Endothelial cell of umbilical vein (primary cell): Measurements from ENCODE around the gene MYL5. TPM values are rescaled to one million over a fixed set of nuclear protein-coding genes. Genes with fewer than 3 reads are reported as not detected.

ENCODE experiments used
- BruUV-seq: library from RNA; stranded (reverse); fragments of 400-500 nt; replicated peaks from 2 replicates; lab custom pipeline; 2021; lab: Mats Ljungman, UMichigan
- CTCF ChIA-PET: fragments of 300-600, 350-600 bp; sonication (Branson Sonifier 250); formaldehyde crosslinking; loops from one replicate; lab custom pipeline; 2021; ENCODE audit warnings: antibody characterized with exemption, inconsistent platforms; lab: Charles Lee
- POLR2A ChIA-PET: fragments of 300-600, 350-600 bp; sonication (Branson Sonifier 250); formaldehyde crosslinking; loops from one replicate; lab custom pipeline; 2021; ENCODE audit warnings: antibody characterized with exemption, inconsistent platforms; lab: Charles Lee
- DNase-seq: peaks from one replicate; pipeline ENCODE4 v3.0.0-alpha.2; 2011; ENCODE audit warnings: low read depth, low spot score
- FAIRE-seq: peaks from 2 replicates; lab custom pipeline; 2011; peaks lifted over from hg19 to GRCh38; lab: Jason Lieb, UNC
- H2AFZ ChIP-seq: 2 replicates; pipeline ENCODE4 v1.6.0; 2012; ENCODE audit warnings: low read depth, low read length, control low read depth, inconsistent platforms
- H3K27ac ChIP-seq: 2 replicates; pipeline ENCODE4 v1.5.1; 2011; ENCODE audit warnings: low read depth, mild to moderate bottlenecking, control low read depth, low read length, moderate library complexity; ENCODE audit not compliant: insufficient read depth
- H3K27me3 ChIP-seq, 2 experiments: 2 replicates each; pipeline versions ENCODE4 v1.6.0 to v1.6.1; 2011; ENCODE audit warnings: low read length in 2 of 2, mixed read lengths in 1 of 2; ENCODE audit not compliant: control insufficient read depth in 2 of 2, insufficient read depth in 2 of 2
- H3K36me3 ChIP-seq, 2 experiments: 2 replicates in 1 of 2; 3 replicates in 1 of 2; pipeline ENCODE4 v1.5.1; 2011; ENCODE audit warnings: low read length in 2 of 2, mild to moderate bottlenecking in 1 of 2, moderate library complexity in 1 of 2; ENCODE audit not compliant: control insufficient read depth in 2 of 2, insufficient read depth in 2 of 2; ENCODE audit errors: extremely low read depth in 1 of 2
- H3K4me1 ChIP-seq: 3 replicates; pipeline ENCODE4 v1.5.1; 2011; ENCODE audit warnings: mild to moderate bottlenecking, low read length; ENCODE audit not compliant: control insufficient read depth, insufficient read depth; ENCODE audit errors: extremely low read depth
- H3K4me2 ChIP-seq: 2 replicates; pipeline ENCODE4 v1.6.1; 2011; ENCODE audit warnings: low read length, control low read depth, mixed read lengths; ENCODE audit not compliant: insufficient read depth
- H3K4me3 ChIP-seq, 3 experiments: fragments of 200-600 bp in 1 of 3; sonication (generic), shearing (Covaris generic) in 1 of 3; replicated peaks in 1 of 3; 2 replicates each; pipeline ENCODE4 v1.5.1; 2011 to 2016; ENCODE audit warnings: control low read depth in 3 of 3, low read length in 3 of 3, mild to moderate bottlenecking in 2 of 3, inconsistent platforms in 1 of 3, low read depth in 1 of 3, moderate library complexity in 1 of 3; ENCODE audit not compliant: insufficient read depth in 1 of 3
- H3K79me2 ChIP-seq: 2 replicates; pipeline ENCODE4 v1.6.0; 2012; ENCODE audit warnings: low read length, inconsistent platforms; ENCODE audit not compliant: control insufficient read depth, insufficient read depth
- H3K9ac ChIP-seq: replicated peaks from 2 replicates; pipeline ENCODE3; 2011; ENCODE audit warnings: low read length, control low read depth; ENCODE audit not compliant: insufficient read depth; ENCODE audit errors: extremely low read depth
- H3K9me1 ChIP-seq: replicated peaks from 3 replicates; pipeline ENCODE4 v1.6.0; 2011; ENCODE audit warnings: mild to moderate bottlenecking, low read length; ENCODE audit not compliant: control insufficient read depth, insufficient read depth; ENCODE audit errors: extremely low read depth
- H3K9me3 ChIP-seq: replicated peaks from 2 replicates; pipeline ENCODE4 v1.5.1; 2012; ENCODE audit warnings: low read length, inconsistent platforms; ENCODE audit not compliant: control insufficient read depth, insufficient read depth
- H4K20me1 ChIP-seq: replicated peaks from 2 replicates; pipeline ENCODE3; 2011; ENCODE audit warnings: mild to moderate bottlenecking, low read length; ENCODE audit not compliant: control insufficient read depth, insufficient read depth; ENCODE audit errors: extremely low read depth
- EZH2 ChIP-seq: IDR thresholded peaks from 2 replicates; pipeline ENCODE4 v1.6.1; 2012; ENCODE audit warnings: borderline replicate concordance, low read depth, mild to moderate bottlenecking, moderate library complexity, low read length, inconsistent platforms; ENCODE audit not compliant: severe bottlenecking
- FOS ChIP-seq: IDR thresholded peaks from 2 replicates; pipeline ENCODE4 v1.6.1; 2011; ENCODE audit warnings: mild to moderate bottlenecking, low read length, moderate library complexity, borderline replicate concordance; ENCODE audit not compliant: insufficient read depth
- GATA2 ChIP-seq: IDR thresholded peaks from 2 replicates; pipeline ENCODE4 v1.7.0; 2011; ENCODE audit warnings: low read depth, mild to moderate bottlenecking, moderate library complexity, mixed read lengths, low read length; ENCODE audit not compliant: insufficient read length, insufficient read depth
- JUN ChIP-seq: IDR thresholded peaks from 2 replicates; pipeline ENCODE4 v1.6.1; 2011; ENCODE audit warnings: borderline replicate concordance, low read depth; ENCODE audit not compliant: insufficient read length, insufficient read depth
- MYC ChIP-seq: IDR thresholded peaks from one replicate; pipeline ENCODE4 v1.6.1; 2011; ENCODE audit warnings: mild to moderate bottlenecking, low read depth, low read length
- POLR2A ChIP-seq: IDR thresholded peaks from 2 replicates; pipeline ENCODE4 v1.6.1; 2012; ENCODE audit warnings: low read depth, mild to moderate bottlenecking, control low read depth, low read length
- POLR2AphosphoS5 ChIP-seq: IDR thresholded peaks from 2 replicates; pipeline ENCODE4 v1.6.1; 2012; ENCODE audit warnings: low read depth, mild to moderate bottlenecking, control low read depth, low read length, moderate library complexity; ENCODE audit not compliant: insufficient read depth
- dilution Hi-C: fragments of 300-500 bp; cut with MboI; formaldehyde crosslinking; loops from one replicate; pipeline ENCODE4 v1.15.0; 2019; ENCODE audit warnings: low sequenced_read_pairs; ENCODE audit not compliant: extremely low pct_ligation_motif_present
- intact Hi-C: fragments of 100-400 bp; cut with micrococcal nuclease; formaldehyde crosslinking; loops from one replicate; pipeline ENCODE4 v1.10.0; 2022
- polyA plus RNA-seq, 4 experiments: library from polyadenylated mRNA; depleted of rRNA in 3 of 4; stranded (reverse) in 3 of 4; unstranded in 1 of 4; fragments of >200 nt; gene quantifications; 2 replicates each; pipeline versions ENCODE4 v1.2.1 to v1.2.3, GENCODE V29; 2011 to 2012; ENCODE audit warnings: missing spikeins in 1 of 4
- total RNA-seq: library from RNA; stranded (reverse); gene quantifications from 2 replicates; pipeline ENCODE4 v1.2.3, GENCODE V29; 2021
- TF ChIP-seq, protein P1 (sequence below), 2 donors: IDR thresholded peaks; 1 replicate in 1 of 2; 2 replicates in 1 of 2; pipeline ENCODE4 v1.5.1; 2011; ENCODE audit warnings: low read length in 2 of 2, mild to moderate bottlenecking in 2 of 2, moderate library complexity in 2 of 2, control low read depth in 1 of 2, inconsistent platforms in 1 of 2, low read depth in 1 of 2; ENCODE audit not compliant: insufficient read depth in 1 of 2; ENCODE audit errors: extremely low read depth in 1 of 2
- TF ChIP-seq, protein P2 (sequence below): IDR thresholded peaks from 2 replicates; pipeline ENCODE4 v1.6.1; 2011; ENCODE audit not compliant: insufficient read depth, insufficient read length

MYL5 gene
- total and polyA plus RNA-seq, 2 donors (not counting 3 experiments of a cell fraction or from before 2014, with no cell fraction given) = 12.3 to 13.4 TPM

GRCh38 chr4:649293-649625 is 25.1 kb upstream of the MYL5 start:
- no peaks in the 10 kb centered on the region for H3K4me1 ChIP-seq
- no peak overlapping the region for H3K9ac ChIP-seq
- H3K79me2 ChIP-seq = no peaks in the 10 kb centered on the region
- no peak overlapping the region for H3K4me2 ChIP-seq
- intact Hi-C loops (no loop called here), dilution Hi-C loops (no loop called here)
- H3K9me3 ChIP-seq = no peaks in the 10 kb centered on the region
- no peak overlapping the region for H3K27ac ChIP-seq
- H3K27me3 ChIP-seq = no peaks in the 10 kb centered on the region
- H2AFZ ChIP-seq = no peak overlapping the region
- no peak overlapping the region for H3K4me3 ChIP-seq
- no peak for TF ChIP-seq EZH2
- no peak for TF ChIP-seq GATA2
- TF ChIP-seq, protein P1, sequence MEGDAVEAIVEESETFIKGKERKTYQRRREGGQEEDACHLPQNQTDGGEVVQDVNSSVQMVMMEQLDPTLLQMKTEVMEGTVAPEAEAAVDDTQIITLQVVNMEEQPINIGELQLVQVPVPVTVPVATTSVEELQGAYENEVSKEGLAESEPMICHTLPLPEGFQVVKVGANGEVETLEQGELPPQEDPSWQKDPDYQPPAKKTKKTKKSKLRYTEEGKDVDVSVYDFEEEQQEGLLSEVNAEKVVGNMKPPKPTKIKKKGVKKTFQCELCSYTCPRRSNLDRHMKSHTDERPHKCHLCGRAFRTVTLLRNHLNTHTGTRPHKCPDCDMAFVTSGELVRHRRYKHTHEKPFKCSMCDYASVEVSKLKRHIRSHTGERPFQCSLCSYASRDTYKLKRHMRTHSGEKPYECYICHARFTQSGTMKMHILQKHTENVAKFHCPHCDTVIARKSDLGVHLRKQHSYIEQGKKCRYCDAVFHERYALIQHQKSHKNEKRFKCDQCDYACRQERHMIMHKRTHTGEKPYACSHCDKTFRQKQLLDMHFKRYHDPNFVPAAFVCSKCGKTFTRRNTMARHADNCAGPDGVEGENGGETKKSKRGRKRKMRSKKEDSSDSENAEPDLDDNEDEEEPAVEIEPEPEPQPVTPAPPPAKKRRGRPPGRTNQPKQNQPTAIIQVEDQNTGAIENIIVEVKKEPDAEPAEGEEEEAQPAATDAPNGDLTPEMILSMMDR (IDR thresholded peaks at IDR 0.05; ENCODE audit: extremely low read depth in 1 of 2, insufficient read depth in 1 of 2, low read depth in 1 of 2, low read length in 2 of 2) = no peak
- TF ChIP-seq JUN = no peak
- no peak for TF ChIP-seq MYC
- H4K20me1 ChIP-seq = no peaks in the 10 kb centered on the region
- no peaks in the 10 kb centered on the region for H3K9me1 ChIP-seq
- no TSS peak for BruUV-seq
- ChIA-PET POLR2A (no interaction called here), CTCF (no interaction called here)
- no peak for FAIRE-seq
- DNase-seq = no peak
- no peaks in the 10 kb centered on the region for H3K36me3 ChIP-seq

GRCh38 chr4:649751-650310 is 24.5 kb upstream of the MYL5 start:
- dilution Hi-C loops (no loop called here), intact Hi-C loops (no loop called here)
- Histone ChIP-seq H3K4me2 (no peak overlapping the region), H3K9ac (no peak overlapping the region), H3K27me3 (no peaks in the 10 kb centered on the region), H3K36me3 (no peaks in the 10 kb centered on the region), H4K20me1 (no peaks in the 10 kb centered on the region), H3K9me1 (no peaks in the 10 kb centered on the region), H3K79me2 (no peaks in the 10 kb centered on the region), H3K27ac (no peak overlapping the region), H3K9me3 (no peaks in the 10 kb centered on the region), H3K4me3 (no peak overlapping the region), H3K4me1 (no peaks in the 10 kb centered on the region), H2AFZ (no peak overlapping the region)
- BruUV-seq = no TSS peak
- ChIA-PET CTCF (no interaction called here), POLR2A (no interaction called here)
- TF ChIP-seq, protein P2, sequence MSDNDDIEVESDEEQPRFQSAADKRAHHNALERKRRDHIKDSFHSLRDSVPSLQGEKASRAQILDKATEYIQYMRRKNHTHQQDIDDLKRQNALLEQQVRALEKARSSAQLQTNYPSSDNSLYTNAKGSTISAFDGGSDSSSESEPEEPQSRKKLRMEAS = no peak
- no peak for TF ChIP-seq MYC
- no peak for TF ChIP-seq GATA2
- TF ChIP-seq, protein P1 (IDR thresholded peaks at IDR 0.05; ENCODE audit: extremely low read depth in 1 of 2, insufficient read depth in 1 of 2, low read depth in 1 of 2, low read length in 2 of 2) = no peak
- no peak for TF ChIP-seq POLR2AphosphoS5
- TF ChIP-seq FOS = no peak
- no peak for TF ChIP-seq EZH2
- no peak for TF ChIP-seq POLR2A
- no peak for TF ChIP-seq JUN
- no peak for DNase-seq
- FAIRE-seq = no peak
